ENCODE results near the gene BHMT.
"Not testable (repeated sequence)": the region's sequence is repeated elsewhere in the genome, so short reads cannot be mapped to it uniquely, and the experiment has no call there.

Gene BHMT

GRCh38 chr5:79143684-79144379 is 32.2 kb downstream of the BHMT start:
- peak; percentile 90 for DNase-seq (ENCODE audit: low read depth)
- H3K4me3 ChIP-seq (ENCODE audit: low read length) = no peak overlapping the region
- TF ChIP-seq CTCF (IDR thresholded peaks at IDR 0.05; ENCODE audit: insufficient read depth, low read depth, low read length, missing control alignments) = no peak

- TF ChIP-seq CTCF (IDR thresholded peaks at IDR 0.05; ENCODE audit: insufficient read depth, low read depth, low read length, missing control alignments) = no peak
- DNase-seq (ENCODE audit: low read depth) = no peak
- H3K4me3 ChIP-seq (ENCODE audit: low read length) = no peak overlapping the region
Observed at GRCh38 chr5:79147076-79147475, 35.5 kb downstream of the BHMT start.

GRCh38 chr5:79149433-79149832 is 37.8 kb downstream of the BHMT start:
- no peak for TF ChIP-seq CTCF (IDR thresholded peaks at IDR 0.05; ENCODE audit: insufficient read depth, low read depth, low read length, missing control alignments)
- peak; percentile 77 for DNase-seq (ENCODE audit: low read depth)
- H3K4me3 ChIP-seq (ENCODE audit: low read length) = no peak overlapping the region

- no peak for TF ChIP-seq CTCF (IDR thresholded peaks at IDR 0.05; ENCODE audit: insufficient read depth, low read depth, low read length, missing control alignments)
- no peak overlapping the region for H3K4me3 ChIP-seq (ENCODE audit: low read length)
- no peak for DNase-seq (ENCODE audit: low read depth)
Observed at GRCh38 chr5:79151942-79152671, 40.5 kb downstream of the BHMT start.

- TF ChIP-seq CTCF (IDR thresholded peaks at IDR 0.05; ENCODE audit: insufficient read depth, low read depth, low read length, missing control alignments) = no peak
- peak; percentile 84 for DNase-seq (ENCODE audit: low read depth)
- no peak overlapping the region for H3K4me3 ChIP-seq (ENCODE audit: low read length)
Observed at GRCh38 chr5:79157305-79157704, 45.7 kb downstream of the BHMT start.

GRCh38 chr5:79161647-79162046 is 50.0 kb downstream of the BHMT start:
- not testable (repeated sequence) for H3K4me3 ChIP-seq (ENCODE audit: low read length); DNase-seq (ENCODE audit: low read depth)

- no peak for TF ChIP-seq CTCF (IDR thresholded peaks at IDR 0.05; ENCODE audit: insufficient read depth, low read depth, low read length, missing control alignments)
- DNase-seq (ENCODE audit: low read depth) = no peak
- H3K4me3 ChIP-seq (ENCODE audit: low read length) = no peak overlapping the region
Observed at GRCh38 chr5:79168031-79168430, 56.4 kb downstream of the BHMT start.
